GM19025 (cell line): Measurements from ENCODE around the gene ZBTB45.
A peak's percentile ranks its signal among the peaks of the same experiment; 100 is the strongest.

Experiments
- ATAC-seq: cut with Tn5 transposase; IDR thresholded peaks from one replicate; pipeline ENCODE4 v1.9.1; 2021; ENCODE audit warnings: mild to moderate bottlenecking, low read depth, moderate library complexity; ENCODE audit not compliant: unreplicated experiment

Gene ZBTB45

DNA sequence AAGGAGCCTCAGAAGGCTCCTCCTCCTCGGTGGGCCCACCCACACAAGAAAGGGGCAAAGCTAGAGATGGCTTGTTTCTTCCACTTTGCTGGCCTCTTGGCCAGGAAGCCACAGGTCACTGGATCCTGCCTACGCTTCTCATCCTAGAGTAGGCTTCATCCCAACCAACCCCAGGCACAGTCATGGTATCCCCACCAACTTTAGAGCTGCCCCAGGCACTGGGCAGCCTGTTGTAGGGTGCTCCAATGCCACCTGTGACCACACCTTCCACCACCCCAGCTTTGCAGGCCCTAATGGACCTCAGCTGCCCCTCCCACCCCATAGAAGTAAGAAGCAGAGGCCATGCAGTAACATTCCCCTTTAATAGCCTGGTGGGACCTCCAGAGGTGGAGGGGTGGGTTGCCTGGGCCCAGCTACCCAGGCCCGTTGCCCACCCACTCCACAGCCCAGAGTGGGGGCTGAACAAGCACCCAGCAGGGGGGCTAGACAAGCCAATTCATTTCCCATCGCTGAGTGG is 35.8 kb upstream of the ZBTB45 start:
- no peak for ATAC-seq

DNA sequence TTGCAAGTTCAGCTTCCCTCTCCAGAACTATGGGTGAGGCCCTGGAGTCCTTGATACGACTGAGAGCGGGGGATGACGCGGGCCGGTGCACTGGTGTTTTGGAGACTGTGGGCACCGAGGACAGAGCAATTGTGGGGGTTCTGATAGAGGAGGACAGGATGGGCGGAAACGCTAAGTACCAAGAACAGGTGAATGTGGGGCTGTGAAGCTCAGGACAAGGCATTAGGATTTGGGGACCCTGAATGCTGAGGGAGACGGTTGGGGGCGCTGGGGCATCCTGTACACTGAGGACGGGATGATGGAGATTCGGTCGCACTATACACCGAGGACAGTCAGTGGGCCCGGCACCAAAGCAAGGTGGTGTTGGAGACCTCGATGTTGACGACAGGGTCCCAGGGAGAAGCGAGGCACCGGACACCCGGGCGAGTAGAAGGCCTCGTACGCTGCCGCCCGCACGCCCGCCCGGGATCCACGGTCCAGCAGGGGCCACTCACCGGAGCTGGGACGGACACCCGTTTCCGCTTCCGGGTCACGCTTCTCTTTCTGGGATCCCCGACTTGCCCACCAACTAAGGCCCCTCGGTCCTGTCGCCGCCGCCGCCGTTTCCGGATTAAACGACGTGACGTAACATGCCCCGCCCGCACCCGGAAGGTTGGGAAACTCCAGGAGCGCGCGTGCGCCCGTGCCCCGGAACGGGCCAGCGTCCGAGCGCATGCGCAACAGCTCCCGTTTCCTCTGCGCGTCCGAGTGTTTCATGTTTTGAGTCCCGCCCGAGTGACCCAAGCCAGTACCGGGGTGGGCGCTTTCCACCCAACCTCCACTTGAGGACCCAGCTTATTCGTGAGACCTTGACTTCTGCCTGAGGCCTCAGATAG is 35.1 kb upstream of the ZBTB45 start, which contains the start of gene CHMP2A:
CHMP2A (minus strand) TSS at position 612 of the 875 bp plus-strand sequence. CDS start 893 bp downstream, outside the sequence.
- ATAC-seq = peak; percentile 22

DNA sequence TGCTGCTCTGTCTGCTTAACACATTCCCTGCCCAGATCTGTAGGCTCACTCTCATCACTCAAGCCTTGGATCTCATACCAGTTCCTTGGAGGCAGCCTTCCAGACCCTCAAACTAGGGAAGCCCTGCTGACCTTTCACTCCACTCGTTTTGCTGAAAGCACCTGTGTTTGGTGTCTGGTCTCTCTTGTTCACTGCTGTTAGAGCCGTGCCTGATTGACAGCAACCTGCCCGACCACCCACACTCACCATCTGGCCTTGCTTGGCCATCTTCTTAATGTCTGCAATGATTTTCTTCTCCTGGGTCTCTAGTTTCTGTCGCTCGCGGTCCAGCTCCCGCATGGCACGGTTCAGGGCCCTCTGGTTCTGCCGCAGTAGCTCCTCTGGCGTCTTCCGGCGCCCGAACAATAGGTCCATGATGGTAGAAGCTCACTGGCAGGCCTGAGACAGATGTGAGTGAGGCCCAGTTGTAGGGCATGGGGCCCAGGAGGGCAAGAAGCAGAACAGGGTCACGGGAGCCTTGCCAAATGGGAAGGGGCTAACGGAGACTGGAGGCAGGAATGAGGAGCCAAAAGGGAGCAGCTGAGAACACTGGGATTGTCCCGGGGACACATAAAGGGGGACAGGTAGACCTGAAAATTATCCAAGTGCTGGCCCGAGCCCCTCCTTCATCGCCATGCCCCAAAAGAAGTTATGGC is 34.3 kb upstream of the ZBTB45 start:
- ATAC-seq = no peak

DNA sequence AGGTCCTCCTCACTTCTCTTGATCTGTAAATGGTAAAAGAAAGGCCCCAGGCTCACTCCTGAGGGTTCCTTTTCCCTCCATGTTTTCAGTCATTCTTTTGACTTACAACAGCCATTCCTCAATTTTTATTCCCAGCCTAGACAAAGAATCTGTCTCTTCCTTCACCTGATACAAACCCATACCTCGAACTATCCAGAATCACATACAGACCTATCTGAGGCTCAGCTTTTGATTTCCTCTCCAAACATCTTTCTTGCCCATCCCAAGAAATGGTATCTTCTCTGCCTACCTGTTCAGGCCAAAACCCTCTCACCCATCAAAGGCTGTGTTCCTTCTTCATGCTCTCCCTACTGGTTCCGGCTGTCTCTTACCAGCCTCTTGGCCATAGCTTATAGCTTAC is 33.0 kb upstream of the ZBTB45 start:
- no peak for ATAC-seq

DNA sequence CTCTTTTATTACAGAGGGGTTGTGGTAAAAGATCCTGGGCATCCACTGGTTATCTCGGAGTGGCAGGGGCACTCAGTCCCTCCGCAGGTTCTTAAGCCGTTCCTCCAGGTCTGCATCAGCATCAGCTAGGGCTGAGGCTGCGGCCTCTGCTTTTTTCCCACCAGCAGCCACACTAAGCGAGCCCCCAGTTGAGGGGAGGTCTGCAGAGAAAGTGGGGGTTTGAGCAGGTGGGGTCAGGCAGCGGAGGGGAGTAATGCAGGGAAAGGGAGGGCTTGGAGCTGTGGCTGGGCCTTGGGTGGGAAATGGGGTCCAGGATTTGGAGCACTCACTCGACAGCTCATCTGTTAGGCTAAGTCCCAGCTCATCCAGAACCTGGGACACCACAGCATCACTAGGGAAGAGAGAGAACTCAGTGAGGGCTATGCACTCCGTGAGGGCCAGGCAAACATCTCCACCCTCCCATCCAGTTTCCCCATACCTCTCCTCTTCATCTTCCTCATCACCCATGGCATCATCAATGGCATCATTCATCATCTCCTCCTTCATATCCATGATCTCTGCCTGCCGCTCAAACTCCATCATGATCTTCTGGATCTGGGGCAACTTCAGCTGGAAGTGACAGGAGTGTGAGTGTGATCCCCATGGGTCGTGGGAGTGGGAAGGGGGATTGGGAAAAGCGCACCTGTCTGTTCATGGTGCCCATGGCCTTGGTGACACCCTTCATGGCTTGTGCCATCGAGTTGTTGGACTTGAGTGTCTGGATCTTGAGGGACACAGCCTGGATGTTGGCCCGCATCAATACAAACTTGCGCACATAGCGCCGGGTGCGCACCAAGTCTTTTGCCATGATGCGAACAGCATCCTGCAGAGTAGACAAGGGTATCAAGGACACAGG is 32.2 kb upstream of the ZBTB45 start:
- ATAC-seq = no peak

DNA sequence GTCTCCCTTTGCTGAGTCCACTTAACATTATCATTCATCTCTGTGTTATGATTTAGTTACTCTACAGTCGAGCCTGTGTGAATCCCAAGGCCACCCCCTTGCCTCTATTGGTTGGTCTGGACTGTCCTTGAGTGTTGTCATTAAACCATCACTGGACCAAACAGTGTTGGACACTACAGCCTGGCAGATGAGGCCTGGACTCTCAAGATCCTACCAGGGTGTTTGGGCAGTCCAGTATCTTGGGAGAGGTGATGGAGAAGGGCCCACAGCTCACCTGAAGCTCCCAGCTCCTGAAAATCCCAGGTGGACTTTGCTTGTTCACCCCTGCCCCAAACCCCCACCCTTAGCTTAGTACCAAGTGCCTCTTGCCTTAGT is 31.5 kb upstream of the ZBTB45 start:
- ATAC-seq = no peak

DNA sequence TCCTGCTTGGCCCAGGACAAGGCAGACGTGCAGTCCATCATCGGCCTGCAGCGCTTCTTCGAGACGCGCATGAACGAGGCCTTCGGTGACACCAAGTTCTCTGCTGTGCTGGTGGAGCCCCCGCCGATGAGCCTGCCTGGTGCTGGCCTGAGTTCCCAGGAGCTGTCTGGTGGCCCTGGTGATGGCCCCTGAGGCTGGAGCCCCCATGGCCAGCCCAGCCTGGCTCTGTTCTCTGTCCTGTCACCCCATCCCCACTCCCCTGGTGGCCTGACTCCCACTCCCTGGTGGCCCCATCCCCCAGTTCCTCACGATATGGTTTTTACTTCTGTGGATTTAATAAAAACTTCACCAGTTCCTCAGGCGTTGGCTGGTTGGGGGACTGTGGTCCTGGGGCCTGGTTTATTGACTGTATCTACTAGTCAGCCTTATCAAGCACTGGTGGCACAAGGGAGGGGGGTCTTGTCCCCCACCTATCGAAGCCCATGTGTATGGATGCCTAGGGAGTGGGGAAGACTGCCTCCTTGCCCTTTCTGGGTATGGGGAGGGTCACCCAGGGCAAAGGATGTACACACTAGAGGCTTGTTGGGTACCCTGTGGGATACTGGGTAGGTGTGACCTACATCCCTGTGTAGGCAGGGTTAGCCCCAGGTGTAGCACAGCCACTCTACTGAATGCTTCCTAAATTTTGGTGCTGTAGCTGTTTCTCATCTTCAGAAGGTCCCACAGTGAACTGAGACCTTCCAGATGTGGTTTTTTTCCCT is 30.9 kb upstream of the ZBTB45 start:
- ATAC-seq = no peak

DNA sequence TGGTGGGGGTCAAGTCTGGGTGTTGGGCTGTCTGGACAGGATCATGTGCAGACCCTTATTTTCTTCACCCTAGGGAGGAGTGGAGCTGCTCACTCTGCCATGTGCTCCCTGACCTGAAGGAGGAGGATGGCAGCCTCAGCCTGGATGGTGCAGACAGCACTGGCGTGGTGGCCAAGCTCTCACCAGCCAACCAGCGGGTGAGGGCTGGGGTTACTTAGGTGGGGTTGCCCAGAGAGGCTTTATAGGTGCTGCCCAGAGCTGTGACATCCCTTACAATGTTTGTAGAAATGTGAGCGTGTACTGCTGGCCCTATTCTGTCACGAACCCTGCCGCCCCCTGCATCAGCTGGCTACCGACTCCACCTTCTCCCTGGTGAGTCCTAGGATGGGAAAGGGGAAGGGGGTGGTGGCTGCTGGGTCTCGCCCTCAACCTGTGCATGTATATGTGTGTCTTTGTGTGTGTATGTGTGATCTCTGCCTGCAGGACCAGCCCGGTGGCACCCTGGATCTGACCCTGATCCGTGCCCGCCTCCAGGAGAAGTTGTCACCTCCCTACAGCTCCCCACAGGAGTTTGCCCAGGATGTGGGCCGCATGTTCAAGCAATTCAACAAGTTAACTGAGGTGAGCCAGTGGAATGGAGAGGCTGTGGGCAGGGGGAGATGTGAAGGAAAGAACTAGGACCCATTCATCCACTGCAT is 30.2 kb upstream of the ZBTB45 start:
- no peak for ATAC-seq

DNA sequence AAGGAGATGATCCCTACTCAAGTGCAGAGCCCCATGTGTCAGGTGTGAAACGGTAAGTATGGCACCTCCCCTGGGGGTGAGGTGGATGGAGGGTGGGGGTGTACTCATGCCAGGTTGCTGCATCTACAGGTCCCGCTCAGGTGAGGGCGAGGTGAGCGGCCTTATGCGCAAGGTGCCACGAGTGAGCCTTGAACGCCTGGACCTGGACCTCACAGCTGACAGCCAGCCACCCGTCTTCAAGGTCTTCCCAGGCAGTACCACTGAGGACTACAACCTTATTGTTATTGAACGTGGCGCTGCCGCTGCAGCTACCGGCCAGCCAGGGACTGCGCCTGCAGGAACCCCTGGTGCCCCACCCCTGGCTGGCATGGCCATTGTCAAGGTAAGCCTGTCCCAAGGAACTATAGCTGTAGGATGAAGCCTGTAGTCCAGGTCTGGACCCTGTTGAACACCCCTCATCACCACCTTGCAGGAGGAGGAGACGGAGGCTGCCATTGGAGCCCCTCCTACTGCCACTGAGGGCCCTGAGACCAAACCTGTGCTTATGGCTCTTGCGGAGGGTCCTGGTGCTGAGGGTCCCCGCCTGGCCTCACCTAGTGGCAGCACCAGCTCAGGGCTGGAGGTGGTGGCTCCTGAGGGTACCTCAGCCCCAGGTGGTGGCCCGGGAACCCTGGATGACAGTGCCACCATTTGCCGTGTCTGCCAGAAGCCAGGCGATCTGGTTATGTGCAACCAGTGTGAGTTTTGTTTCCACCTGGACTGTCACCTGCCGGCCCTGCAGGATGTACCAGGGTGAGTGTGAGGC is 29.5 kb upstream of the ZBTB45 start:
- no peak for ATAC-seq

DNA sequence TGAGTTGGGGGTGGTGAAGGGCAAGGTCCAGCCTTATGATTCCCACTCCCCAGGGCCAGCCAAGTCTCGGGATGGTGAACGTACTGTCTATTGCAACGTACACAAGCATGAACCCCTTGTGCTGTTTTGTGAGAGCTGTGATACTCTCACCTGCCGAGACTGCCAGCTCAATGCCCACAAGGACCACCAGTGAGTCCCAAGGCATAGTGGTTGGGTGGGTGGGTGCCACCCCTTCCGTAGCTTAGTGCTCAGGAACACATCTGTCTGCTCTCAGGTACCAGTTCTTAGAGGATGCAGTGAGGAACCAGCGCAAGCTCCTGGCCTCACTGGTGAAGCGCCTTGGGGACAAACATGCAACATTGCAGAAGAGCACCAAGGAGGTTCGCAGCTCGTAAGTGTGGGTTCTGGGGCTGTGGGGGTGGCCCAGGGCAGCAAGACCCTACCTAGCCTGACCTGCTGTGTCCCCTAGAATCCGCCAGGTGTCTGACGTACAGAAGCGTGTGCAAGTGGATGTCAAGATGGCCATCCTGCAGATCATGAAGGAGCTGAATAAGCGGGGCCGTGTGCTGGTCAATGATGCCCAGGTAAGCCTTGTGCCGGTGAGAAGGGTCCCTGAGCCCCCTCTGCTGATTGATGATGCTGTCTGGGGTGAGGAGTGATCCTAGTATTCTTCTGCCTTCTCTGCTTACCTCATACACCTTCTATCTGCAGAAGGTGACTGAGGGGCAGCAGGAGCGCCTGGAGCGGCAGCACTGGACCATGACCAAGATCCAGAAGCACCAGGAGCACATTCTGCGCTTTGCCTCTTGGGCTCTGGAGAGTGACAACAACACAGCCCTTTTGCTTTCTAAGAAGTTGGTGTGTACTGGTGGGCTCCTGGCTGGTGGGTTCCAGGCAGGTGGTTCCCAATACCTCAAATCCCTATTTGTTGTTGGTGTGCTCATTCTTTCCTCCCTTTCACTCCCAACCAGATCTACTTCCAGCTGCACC is 28.0 kb upstream of the ZBTB45 start:
- no peak for ATAC-seq

DNA sequence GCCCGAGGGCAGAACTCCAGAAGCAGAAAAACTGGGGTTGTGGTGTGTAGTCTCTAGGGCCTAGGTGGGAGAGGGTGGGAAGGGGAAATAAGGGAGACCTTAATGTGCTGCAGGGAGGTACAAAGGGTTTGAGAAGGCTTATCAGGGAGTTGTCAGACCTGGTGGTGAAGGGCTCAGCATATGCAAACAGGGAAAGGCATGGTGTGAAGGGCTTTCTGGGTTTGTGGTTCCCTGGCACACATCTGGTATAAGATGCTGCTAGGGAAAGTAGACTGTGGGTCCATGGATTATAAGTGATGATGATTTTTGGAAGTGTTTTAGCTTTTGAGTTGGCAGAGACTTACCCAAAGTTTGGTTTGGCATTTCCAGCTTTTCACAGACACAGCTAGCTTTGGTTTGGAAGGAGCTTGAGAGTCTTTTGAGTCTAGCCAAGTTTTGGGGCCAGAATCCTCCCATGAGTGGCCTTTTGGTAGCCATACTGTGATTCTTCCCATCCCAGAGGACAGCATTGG is 26.5 kb upstream of the ZBTB45 start:
- no peak for ATAC-seq

DNA sequence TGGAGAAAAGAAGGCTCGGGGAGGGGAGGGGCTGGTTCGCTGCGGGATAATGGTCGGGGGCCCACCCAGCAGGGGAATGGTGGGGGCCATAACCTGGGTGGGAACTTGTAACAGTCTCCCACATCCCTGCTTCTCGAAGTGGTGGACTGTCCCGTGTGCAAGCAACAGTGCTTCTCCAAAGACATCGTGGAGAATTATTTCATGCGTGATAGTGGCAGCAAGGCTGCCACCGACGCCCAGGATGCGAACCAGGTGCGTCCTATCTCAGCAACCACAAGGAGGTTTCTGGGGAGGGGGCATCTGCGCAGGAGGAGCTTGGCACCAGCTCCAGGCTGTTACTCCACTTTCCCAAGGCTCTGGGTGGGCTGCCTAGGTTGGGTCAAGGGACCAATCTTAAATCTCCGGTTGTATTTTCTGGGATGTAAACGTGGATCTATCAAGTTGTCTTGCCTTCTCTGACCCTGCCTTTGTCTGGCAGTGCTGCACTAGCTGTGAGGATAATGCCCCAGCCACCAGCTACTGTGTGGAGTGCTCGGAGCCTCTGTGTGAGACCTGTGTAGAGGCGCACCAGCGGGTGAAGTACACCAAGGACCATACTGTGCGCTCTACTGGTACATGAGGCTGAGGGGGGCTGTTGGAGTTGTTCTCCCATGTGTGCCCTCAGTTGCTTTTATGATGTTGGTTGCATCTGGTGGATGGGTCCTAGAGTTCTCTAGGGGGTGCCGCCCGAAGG is 25.8 kb upstream of the ZBTB45 start:
- no peak for ATAC-seq

DNA sequence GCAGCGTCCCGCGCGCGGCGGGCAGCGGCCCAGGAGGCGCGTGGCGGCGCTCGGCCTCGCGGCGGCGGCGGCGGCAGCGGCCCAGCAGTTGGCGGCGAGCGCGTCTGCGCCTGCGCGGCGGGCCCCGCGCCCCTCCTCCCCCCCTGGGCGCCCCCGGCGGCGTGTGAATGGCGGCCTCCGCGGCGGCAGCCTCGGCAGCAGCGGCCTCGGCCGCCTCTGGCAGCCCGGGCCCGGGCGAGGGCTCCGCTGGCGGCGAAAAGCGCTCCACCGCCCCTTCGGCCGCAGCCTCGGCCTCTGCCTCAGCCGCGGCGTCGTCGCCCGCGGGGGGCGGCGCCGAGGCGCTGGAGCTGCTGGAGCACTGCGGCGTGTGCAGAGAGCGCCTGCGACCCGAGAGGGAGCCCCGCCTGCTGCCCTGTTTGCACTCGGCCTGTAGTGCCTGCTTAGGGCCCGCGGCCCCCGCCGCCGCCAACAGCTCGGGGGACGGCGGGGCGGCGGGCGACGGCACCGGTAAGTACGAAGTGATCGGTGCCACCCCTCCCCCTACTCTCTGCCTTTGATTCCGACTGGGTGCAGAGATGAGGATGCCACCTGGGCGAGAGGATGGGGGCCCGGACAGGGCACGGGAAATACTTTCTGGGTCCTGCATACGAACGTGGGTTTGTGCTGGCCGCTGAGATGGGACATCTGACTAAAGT is 25.1 kb upstream of the ZBTB45 start:
- peak; percentile 47 for ATAC-seq

DNA sequence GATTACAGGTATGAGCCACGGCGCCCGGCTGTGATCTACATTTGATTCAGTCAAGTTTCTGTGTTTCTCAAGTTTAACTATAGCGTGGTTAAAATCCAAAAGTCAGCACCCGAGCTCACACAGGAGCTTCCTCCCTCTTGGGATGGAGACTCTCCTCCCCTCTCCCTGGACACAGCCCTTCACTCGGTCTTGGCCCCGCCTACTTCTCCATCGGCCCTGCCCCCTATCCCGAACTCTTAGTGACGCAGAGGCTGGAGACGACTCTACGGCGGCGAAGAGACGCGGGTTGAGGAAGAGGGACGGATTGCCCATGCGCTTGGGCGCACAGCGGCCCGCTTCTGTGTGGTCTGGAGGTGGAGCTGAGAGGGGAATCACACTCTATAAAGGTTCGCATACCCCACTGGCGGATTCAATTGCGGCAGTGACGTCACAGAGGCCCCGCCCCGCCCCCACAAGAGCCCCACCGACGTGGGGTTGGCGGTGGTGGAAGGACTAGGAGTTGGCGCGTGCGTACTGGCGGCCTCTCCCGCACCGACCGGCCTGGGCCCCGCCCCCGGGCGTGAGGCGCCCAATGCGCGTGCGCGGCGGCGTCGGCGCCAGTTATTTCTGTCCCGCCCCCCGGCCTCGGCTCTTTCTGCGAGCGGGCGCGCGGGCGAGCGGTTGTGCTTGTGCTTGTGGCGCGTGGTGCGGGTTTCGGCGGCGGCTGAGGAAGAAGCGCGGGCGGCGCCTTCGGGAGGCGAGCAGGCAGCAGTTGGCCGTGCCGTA is 24.4 kb upstream of the ZBTB45 start, which contains the start of gene TRIM28:
TRIM28 (plus strand) TSS at position 239 of the 765 bp plus-strand sequence. CDS start 694 bp downstream, outside the sequence.
- ATAC-seq = peak; percentile 68
